GM21423 (cell line): ENCODE results near the gene MOB3B.
A peak's percentile ranks its signal among the peaks of the same experiment; 100 is the strongest.

ENCODE experiments used
- ATAC-seq: cut with Tn5 transposase; IDR thresholded peaks from one replicate; pipeline ENCODE4 v1.9.1; 2021; ENCODE audit warnings: mild to moderate bottlenecking, moderate library complexity; ENCODE audit not compliant: unreplicated experiment

MOB3B gene

DNA sequence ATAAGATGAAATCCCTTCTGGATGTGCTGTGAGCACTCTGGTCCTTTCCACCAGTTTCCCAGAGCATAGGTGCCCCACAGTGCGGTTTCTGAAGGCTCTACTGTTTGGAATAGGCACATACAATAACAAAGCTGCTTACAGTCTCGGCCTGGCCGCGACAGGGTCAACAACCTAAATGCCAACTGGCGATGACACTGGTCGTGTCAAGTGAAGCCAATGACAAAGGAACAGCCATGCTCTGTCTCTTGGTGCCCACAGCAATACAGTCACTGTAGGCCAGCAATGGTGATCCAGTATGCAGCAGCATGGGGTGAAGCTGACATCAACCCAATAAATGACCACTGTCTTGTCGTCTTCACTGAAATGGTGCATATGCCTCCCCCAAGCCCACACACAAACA is 184.8 kb downstream of the MOB3B start:
- ATAC-seq = no peak

DNA sequence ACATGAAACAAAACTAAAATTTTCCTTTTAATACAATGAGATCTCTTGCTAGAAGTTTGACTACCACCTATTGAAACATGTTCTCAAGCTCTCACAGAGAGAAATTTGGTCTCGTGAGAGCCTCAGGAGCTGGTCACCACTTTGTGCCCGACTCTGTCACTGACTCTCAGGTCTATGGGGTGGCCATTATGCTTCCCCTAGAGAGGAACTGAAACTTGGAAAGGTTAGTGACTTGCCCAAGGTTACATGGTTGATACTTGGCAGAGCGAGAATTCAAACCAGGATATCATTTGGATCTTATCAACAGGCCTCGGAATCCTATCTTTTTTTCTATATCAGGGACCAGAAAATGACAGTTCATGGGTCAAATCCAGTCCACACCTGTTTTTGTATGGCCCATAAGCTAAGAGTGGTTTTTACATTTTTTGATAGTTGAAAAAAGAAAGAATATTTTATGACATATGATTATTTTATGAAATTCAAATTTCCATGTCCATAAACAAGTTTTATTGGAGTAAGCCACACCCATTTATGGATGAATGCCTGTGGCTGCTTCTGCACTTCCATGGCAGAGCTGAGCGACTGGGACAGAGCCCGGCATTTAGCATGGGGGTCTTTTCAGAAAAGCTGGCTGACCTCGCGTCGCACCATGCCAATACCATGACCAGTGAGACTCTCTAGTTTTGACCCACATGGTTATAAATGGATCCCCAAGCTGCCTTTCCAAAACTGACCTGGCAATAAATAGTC is 187.9 kb downstream of the MOB3B start:
- no peak for ATAC-seq

- no peak for ATAC-seq
Observed at GRCh38 chr9:27340961-27341511, 188.6 kb downstream of the MOB3B start.

DNA sequence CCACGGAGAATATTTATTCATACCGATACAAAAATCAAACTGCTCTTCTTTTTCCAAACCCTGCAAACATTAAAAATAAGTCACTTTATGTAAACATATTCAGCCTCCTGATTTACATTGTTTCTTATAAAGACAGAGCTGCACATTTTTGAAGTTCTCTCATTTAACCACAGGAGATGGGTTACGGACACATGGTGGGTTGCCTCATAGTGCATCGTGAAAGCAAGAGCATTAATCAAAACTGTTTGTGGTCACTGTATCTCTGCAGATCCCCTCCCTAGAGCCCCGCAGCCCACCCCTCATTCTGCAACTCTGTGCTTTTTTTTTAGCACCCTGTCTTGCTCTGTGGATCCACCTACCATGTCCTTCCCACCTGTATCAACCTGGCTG is 189.3 kb downstream of the MOB3B start:
- no peak for ATAC-seq

GRCh38 chr9:27339661-27340284 is 189.8 kb downstream of the MOB3B start:
- ATAC-seq = no peak

DNA sequence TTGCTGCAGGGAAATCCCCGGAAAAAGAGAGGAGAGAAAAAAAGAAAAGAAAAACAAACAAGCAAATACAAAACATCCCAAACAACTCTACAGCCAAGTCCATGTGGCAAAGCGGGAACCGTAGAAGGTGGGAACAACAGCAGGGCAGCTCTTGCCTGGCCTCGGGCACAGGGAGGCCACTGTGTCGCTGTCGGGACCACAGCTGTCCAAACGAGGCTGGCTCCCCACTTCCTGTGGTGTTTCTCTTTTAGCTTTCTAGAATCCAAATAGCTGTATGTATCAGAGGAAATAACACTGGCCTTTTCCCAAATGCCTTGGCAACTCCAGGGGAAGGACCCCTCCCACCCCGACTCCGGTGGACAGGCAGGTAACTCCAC is 191.1 kb downstream of the MOB3B start:
- ATAC-seq = no peak

DNA sequence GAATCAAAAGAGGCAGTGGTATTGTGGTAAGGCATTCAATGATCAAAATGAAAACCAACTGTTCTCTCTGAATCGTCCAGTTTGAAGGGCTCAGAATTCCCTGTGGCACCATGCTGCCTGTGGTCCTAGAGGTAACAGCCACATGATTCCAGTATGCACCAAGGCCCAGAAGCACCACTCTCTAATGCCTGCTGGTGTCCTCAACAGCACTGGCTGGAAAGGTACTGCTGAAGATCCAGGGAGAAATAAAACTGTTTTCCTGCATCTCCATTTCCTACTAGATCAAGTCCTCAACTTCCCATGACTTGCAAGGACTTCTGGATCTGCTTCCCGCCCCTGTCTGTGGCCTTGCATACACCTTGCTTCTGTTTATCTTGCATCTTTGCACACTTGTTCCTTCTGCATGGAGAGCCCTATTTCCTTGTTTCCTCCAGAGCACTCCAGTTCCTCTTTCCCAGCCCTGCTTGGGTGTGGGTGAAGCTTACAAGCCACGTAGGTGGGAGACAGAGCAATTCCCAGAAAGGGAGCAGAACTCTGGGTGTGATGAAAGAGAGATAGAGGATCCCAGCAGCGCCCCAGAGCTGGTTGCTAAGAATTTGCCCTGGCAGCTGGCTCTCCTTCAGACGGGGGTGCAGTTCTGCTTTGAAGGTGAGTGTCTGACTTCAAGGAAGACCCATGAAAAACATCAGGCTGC is 191.6 kb downstream of the MOB3B start:
- ATAC-seq = no peak

DNA sequence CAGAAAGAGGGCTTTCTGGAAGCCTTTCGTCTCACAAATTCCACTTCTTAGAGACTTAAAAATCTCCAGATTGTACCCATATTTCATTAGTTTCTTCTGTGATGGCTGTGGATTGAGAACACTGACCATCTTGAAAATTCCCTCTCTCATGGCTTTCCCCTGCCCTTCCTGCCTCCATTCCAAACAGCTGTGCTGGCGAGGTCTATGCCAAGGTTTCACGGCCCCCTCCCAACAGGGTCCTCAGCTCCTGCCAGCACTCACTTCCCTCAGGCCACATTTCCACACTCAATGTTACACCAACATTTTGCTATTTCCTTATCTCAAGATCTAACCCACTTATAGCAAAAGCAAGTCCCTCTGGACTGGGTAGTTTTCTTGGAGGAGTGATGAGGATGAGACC is 192.4 kb downstream of the MOB3B start:
- no peak for ATAC-seq

- no peak for ATAC-seq
Observed at GRCh38 chr9:27336829-27337228, 192.8 kb downstream of the MOB3B start.

- no peak for ATAC-seq
Observed at GRCh38 chr9:27336126-27336525, 193.5 kb downstream of the MOB3B start.

GRCh38 chr9:27335075-27335474 is 194.5 kb downstream of the MOB3B start:
- no peak for ATAC-seq

DNA sequence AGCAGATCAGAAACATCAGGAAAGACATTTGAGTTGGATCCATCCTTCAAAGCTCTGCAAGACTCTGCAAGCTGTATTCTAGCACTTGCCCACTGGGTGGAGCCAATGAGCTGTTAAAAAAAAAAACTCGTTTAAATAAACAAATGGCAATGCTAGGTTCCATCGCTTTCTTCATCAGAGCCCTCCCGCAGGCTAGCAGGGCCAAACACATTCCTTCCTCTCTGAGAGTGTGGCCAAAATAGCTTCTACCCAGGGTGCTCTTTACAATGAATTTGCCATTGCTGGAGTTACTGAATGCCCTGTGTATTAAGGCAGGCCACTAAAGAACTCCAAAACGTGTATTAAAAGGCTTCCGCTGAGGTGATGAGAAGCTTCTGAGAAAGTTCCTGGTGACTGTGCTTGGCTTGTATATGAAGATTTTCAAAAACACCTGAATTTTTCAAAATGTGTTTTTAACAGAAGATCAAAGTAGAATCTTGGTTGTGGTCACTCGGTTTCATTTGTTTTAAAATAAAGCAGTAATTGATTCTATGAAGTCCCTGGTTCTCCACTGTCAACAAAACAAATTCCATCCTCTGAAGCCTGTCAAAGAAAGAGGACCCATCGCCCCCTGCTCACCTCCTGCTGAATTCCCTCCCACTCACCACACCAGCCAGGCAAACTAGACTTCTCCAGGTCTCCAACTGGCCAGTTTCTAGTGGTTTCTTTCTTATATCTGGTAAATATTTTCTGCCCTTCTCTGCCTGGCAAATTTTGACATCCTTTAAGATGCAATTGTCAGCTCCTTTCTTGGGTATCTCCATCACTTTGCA is 196.2 kb downstream of the MOB3B start:
- peak; percentile 75 for ATAC-seq

GRCh38 chr9:27331393-27331792 is 198.2 kb downstream of the MOB3B start:
- ATAC-seq = no peak

GRCh38 chr9:27329291-27329690 is 200.3 kb downstream of the MOB3B start:
- ATAC-seq = no peak

GRCh38 chr9:27328483-27328882 is 201.1 kb downstream of the MOB3B start:
- no peak for ATAC-seq

GRCh38 chr9:27311184-27311583 is 218.4 kb downstream of the MOB3B start:
- no peak for ATAC-seq

- ATAC-seq = no peak
Observed at GRCh38 chr9:27310582-27310981, 219.0 kb downstream of the MOB3B start.

DNA sequence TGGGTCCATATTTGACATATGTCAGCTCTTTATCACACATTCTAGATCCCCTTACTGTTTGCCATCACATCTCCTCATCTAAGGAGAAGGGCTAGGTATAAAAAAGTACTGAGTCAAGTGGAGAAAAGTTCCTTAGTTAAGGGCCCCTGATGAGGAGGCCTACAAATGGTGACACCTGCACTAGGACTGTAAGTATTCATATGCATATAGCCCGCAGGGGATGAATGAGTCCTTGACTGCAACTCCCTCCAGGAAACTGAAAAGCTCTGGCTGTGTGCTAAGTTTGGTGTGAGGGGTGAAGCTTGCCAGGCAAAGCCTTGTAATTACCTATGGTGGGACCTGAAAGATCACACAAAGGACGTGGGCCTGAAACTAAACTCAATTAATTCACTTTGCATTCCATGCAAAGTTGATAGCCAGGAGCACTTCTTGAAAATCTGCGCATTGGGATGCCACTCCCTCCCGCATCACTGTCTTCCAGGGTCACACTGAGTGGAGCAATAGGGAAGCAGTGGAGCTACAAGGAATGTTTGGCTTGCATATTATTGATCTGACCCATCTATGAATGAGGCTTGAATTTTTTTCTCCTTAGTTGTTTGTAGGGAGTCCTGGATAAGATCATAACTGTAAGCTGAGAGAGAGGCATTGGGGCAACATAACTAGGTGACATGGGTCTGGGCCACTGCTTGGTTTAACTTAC is 220.8 kb downstream of the MOB3B start:
- ATAC-seq = no peak

GRCh38 chr9:27304521-27304920 is 225.1 kb downstream of the MOB3B start:
- no peak for ATAC-seq

DNA sequence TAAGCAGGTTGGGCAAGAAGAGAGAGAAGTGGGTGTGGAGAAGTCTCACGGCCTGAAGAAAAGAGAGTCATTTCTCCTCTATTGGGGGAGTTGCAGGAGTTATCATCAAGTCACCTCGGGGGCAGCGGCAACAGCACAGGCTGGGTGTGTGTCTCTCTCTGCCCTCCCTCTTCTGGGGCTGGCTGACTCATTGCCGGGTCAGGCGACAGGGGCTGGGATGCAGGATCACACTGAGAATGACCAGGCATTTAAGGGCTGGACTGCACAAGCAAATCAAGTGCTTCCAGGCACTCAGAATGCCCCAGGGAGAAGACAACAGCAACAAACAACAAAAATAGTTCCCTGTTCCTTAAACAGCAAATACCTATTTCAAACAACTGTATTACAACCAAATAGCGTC is 226.4 kb downstream of the MOB3B start:
- ATAC-seq = no peak
